Islet precursor cell (in vitro differentiated cells): ENCODE measurements around the gene DIP2A.
"Not testable (repeated sequence)": the region's sequence is repeated elsewhere in the genome, so short reads cannot be mapped to it uniquely, and the experiment has no call there.

Source experiments
- DNase-seq: peaks from one replicate; pipeline ENCODE4 v3.0.0-alpha.2; 2018

DIP2A gene

DNA sequence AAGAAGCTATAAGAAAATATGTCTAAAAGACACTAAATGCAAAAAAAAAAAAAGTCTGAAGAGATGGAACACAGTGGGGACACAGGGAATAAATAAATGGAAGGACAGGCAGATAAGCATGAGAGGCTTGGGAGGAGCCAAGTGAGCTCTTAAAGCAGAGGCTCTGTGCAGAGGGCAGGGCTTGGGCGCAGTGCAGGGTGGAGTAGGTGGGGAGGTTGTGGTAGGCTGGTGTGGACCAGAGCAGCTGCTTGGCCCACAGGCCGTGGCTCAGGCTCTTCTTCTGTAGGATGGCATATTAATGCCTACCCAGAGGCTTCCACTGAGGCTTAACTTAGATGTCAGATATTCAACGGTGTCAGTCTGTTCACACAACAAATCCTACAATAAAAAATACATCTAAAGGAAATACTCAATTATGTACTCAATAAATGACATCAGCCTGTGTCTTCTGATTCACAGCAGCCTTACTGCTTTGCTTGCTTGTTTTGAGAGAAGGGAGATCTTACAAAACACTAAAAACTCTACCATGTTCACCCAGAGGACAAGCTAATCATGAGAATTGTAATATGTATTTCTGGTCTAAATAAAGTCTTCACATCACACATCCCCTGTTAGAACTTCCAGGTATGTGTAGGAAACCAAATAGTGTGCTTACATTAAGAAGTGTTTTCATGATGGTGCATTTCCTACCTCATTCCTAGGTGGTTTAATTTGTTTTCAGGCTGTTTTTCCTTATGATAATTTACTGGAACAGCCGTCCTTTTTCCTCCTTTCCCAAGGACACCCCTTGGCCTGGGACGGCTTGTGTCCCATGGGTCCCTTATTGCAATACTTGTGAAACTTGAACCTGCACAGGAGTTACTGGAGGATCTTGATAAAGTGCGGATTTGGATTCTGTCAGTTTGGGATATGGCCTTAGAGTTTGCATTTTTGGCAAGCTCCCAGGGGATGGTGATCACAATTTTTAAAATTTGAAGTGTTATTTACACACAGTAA is 24.9 kb downstream of the DIP2A start:
- DNase-seq: no peak

DNA sequence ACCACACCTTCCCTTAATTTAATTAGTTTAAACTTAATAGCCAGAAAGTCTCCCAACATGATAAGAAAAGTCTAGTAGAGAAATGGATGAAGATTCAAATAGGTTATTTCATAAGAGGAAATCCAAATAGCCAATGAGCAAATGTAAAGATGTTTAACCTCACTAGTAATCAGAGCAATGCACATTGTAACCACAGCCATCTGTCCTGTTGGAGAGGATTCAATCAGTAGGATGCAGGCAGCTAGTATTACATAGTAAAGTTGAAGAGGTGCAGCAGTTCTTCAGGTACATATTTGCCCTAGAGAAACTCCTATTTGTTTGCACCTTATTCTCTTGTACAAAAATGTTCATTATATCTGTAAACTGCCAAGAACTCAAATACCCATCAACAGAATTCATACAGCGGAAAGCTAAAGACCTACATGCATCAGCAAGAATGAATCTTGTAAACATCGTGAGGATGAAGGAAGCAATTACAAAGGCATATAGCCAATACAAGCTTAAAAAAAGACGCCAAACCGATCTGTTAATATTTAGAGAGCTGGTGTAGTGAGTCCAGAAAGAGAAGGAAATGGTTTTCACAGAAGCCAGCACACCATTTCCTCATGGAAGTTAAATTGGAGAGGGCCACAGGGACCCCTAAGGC is 27.9 kb downstream of the DIP2A start:
- DNase-seq: no peak

DNA sequence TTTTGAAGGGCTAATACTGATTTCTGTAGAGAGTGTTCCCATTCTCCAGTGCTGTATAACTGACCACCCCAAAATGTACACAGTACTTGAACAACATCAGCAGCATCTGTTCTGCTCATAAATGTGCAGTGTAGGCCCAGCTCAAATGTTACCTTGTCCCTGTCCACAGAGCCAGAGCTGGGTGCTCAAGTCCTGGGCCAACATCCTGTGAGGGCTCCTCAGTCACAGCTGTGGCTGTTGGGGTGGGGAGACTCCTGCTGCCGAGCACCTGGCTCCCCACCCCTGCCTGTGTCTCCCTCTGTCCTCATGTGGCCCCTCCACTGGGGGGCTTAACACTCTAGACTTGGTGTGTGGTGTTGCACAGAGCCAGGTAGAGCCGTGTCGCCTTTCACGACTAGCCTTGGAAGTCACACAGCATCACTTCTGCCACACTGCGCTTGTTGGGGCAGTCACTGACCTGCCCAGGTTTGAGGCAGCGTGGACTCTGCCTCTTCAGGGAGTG is 30.5 kb downstream of the DIP2A start:
- DNase-seq: no peak

DNA sequence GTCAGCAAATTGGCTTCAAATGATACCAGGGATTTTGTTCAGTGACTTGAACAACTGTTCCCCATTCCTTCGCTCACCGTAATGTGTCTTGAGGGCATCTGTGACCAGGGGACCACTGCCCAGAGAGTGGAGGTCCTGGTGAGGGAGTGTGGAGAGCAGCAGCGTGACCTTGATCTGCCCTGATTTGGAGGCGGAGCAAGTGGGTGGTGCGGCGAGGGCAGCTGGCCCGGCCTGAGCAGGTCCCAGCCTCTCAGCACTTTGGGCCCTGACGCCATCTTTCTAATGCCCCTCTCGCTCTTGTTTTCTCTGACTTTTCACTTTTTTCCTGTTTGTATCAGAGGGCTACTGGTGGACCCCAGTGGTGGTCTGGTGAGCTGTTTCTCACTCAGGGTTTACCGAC is 31.1 kb downstream of the DIP2A start:
- no peak for DNase-seq

DNA sequence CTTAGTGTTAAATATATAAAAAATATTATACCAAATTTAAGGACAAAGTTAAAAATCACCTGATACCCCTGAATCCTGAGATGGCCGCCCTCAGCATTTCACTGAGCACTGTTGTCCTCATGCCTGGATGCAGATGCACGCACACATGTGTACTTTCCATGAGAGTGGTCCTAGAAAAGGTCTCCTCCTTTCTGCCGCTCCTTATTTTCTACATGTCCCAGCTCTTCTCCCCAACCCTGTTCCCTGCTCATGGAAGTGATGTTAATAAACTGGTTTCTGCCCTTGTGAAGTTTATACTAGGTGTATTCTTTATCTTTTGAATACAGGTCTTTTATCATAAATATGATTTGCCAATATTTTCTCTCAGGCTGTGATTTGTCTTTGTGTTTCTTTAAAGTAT is 32.9 kb downstream of the DIP2A start:
- DNase-seq: no peak

DNA sequence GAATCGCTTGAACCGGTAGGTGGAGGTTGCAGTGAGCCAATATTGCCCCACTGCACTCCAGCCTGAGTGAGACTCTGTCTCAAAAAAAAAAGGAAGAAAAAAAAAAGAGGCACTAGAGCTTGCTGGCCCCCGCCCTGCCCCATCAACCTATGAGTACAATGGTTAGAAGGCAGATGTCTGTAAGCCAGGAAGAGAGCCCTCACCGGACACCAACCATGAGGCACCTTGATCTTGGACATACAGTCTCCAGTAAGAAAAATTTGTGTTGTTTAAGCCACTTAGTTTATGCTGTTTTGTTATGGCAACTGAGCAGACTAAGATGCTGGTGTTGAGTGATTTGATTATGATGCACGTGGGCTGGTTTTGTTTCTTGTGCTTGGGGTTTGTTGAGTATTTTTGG is 34.2 kb downstream of the DIP2A start:
- no peak for DNase-seq

DNA sequence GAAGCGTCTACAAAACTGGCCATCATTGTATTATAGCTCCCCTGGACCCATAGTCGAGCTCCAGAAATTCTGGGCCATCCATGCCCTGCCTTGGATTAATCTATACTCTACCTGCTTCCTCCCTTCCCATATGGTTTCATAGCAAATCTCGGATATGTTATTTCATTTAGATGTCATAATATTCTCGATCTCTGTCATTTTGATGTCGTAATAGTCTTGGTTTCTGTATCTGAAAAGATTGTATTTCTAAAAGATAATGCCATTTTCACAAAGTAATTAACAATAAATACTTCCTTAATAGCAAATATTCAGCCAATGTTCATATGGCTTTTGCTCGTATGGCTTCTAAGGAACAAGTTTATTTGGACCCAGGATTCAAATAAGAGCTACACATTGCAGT is 35.1 kb downstream of the DIP2A start:
- DNase-seq: no peak

DNA sequence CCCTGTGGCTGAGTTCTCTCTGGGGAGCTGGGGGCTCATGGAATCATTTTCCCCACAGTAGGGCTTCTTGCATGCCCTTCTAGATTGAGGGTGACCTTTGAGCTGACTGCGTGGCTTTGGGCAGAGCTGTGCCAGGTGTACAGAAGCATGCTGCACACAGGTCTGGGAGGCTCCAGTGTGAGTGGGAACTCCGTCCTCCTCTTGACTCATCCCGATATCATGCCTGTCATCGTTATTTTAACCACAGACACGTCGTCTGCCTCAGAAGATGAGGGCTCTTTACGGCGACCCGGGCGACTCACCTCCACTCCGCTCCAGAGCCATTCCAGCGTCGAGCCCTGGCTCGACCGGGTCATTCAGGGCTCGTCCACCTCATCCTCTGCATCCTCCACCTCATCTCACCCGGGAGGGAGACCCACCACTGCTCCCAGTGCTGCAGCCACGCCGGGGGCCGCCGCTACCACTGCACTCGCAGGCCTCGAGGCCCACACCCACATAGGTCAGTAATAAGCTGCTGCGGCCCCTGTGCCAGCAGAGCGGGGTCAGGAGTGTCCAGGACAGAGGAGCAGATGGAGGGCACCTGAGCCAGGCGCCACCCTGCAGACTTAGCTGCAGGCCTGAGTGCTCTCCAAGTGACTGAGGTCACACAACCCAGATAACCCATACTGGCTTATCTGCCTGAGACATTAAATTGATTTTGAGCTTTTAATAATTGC is 39.8 kb downstream of the DIP2A start:
- peak; percentile 61 for DNase-seq

DNA sequence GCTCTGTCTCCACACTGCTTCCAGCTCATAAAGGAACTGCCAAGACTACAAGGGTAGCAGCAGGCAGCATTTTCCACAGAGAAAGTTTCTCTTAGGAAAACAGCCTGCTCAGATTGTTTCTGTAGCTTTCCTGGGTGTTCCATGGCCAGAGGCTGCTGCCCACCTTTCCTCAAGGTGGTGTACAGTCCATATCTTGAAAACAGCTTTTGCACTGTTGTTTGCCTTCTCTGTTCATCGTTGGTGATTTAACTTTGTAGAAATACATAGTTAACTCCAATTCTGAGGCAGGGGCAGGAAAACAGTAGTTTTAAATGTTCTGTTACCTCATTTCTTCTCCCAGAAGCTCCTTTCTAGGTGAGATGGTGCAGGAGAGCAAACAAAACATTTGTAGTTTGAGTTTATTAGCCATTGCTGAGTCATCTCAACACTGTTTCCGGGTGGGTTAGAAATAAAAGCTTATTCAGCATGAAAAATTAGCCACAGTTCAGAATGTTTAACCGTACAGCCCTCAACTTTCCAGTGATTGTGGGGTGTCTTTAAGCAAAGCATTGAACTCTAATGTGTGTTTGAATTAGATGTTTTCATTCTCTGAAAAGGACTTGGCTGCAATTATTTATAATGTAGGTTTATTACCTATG is 41.7 kb downstream of the DIP2A start:
- DNase-seq: no peak

DNA sequence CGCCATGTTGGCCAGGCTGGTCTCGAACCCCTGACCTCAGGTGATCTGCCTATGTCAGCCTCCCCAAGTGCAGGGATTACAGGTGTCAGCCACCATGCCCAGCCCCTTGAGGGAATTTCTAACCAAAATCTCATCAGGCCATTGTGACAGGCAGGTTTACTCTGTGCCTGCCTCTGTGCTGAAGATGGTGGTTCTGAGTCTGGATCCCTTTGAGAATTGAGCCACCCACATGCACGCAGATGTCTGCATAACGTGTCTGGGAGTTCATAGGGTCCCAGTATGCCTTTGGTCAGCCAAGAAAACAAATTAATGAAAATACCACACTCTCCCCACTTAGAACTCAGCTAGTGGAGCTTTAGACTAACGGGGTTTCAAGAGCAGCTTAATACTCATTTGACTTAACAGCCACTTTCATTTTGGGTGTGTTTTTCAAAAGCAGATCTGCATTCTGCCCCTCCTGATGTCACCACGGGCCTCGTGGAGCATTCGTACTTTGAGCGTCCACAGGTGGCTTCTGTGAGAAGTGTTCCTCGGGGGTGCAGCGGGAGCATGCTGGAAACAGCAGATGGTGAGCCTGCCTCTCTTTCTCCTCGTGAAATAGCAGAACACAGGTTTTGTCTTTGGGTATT is 45.3 kb downstream of the DIP2A start:
- DNase-seq: no peak

DNA sequence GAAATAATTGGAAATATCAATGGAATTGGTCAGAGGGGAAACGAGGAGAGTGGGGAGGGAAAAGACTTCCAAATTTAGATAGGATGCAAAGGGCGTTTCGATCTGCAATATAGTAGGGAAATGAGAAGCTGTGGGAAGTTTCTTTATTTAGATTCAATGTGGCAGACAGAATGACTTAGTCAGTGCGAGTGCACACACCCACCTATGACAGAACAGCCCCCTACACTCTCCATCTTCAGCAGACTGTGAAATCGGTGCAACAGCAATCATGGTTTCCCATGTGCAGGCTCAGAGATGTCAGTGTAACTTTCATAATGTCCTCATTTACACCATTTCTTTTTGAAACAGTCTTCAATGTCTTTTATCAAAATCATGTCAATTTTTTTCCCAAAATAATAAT is 46.0 kb downstream of the DIP2A start:
- DNase-seq: no peak

DNA sequence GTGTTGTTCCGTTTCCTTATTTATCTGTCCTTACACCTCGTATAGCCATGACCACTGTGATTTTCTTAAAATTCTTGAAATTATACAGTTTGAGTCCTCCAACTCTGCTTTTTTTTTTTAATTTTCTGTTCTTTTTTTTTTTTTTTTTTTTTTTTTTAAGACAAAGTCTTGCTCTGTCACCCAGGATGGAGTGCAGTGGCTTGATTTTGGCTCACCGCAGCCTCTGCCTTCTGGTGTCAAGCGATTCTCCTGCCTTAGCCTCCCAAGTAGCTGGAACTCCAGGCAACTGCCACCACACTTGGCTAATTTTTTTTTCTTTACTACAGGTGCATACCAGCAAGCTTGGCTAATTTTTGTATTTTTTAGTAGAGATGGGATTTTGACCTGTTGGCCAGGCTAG is 48.9 kb downstream of the DIP2A start:
- DNase-seq: no peak

DNA sequence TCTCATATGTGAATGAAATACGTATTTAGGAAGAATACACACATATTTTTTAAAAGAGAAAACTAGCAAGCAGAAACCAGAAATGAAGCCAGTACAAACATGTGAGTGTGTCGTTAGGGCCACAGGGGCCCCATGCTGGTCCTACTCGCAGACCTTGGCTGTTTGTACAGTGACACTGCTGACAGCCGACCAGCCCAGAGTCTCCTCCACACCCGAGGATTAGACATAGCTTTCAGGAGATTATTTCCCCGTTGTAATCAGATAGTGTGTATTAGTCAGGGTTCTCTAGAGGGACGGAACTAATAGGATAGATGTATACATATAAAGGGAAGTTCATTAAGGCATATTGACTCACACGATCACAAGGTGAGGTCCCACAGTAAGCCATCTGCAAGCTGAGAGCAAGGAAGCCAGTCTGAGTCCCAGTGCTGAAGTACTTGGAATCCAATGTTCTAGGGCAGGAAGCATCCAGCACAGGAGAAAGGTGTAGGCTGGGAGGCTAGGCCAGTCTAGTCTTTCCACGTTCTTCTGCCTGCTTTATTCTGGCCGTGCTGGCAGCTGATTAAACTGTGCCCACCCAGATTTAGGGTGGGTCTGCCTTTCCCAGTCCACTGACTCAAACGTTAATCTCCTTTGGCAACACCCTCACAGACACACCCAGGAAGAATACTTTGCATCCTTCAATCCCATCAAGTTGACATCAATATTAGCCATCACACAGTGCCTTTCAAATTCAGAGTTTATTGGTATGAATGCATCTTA is 51.2 kb downstream of the DIP2A start:
- no peak for DNase-seq

DNA sequence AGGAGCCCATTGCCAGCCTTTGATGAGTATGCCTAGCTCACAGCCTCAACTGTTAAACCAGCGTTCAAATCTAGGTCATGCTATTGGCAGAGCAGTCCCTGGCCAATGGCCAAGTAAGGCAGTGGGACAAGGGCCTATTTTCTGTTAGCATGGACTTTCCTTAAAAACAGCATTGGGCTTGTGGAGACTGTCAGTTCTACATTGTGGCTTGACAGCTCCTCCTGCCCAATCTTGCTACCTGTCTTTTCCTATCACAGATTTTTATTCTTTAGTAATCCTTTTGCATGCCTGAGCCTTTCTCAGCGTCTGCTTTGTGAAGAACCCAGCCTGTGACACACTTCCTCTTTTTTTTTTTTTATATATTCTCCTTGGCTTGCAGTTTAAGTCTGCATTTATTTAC is 56.4 kb downstream of the DIP2A start:
- no peak for DNase-seq

DNA sequence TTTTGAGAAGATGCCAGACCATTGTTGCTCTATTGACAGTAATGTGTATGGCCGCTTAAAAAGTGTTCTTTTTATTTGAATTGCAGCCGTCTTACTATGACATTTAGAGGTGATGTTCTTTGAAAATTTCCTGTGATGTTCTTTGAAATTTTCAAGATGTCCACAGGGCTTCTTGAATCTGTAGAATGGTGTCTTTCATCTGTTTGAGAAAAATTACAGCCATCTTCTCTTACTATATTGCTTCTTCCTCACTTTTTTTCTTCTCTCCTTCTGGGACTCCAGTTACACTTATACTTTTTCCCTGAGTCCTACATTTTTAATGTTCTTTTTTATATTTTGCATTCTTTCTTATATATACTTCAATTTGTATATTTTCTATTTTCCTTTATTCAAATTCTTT is 57.4 kb downstream of the DIP2A start:
- no peak for DNase-seq

DNA sequence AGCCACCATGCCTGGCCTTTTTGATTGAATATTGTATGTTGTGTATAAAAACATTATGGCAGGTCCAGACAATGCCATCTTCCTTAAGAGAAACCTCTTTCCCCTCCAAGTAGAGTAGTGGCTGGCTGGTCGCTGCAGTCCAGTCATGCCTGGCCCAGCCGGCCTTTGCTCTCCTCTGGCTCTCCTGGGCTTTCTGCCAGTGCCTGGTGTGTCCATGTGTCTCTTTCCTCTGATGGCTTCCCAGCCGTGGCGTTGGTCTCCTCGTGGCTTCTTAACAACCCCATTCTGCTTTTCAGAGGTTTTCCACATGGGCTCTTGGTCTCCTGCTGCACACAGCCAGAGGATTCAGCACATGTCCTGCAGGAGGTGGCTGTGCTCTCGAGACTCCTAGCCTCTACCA is 58.7 kb downstream of the DIP2A start:
- DNase-seq: no peak

DNA sequence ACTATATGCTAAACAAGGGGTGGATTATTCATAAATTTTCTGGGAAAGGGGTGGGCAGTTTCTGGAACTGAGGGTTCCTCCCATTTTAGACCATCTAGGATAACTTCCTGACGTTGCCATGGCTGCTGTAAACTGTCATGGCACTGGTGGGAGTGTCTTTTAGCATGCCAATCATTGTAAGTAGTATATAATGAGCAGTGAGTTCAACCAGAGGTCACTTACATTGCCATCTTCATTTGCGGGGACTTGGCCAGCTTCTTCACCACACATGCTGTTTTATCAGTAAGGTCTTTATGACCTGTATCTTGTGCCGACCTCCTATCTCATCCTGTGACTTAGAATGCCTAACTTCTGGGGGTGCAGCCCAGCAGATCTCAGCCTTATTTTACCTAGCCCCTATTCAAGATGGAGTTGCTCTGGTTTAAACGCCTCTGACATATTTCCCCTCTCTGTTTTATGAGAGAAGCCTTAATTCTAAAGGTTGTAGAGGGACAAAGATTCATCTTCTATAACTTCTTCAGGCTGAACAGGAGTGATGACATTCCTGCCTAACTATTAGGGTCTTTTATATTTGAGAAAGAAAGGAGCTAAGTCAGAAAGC is 60.4 kb downstream of the DIP2A start:
- DNase-seq: no peak

DNA sequence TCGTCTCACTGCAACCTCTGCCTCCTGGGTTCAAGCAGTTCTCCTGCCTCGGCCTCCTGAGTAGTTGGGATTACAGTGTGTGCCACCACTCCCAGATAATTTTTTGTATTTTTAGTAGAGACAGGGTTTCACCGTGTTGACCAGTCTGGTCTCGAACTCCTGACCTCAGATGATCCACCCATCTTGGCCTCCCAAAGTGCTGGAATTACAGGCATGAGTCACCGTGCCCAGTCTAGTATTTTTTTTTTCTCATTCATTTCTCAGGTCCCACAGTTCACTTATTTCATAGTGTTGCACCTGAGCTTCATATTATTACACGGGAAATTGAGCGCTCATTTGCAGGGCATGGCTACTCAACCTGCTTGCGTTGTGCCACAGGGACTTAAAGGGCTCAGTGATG is 68.7 kb downstream of the DIP2A start:
- not testable (repeated sequence) for DNase-seq

DNA sequence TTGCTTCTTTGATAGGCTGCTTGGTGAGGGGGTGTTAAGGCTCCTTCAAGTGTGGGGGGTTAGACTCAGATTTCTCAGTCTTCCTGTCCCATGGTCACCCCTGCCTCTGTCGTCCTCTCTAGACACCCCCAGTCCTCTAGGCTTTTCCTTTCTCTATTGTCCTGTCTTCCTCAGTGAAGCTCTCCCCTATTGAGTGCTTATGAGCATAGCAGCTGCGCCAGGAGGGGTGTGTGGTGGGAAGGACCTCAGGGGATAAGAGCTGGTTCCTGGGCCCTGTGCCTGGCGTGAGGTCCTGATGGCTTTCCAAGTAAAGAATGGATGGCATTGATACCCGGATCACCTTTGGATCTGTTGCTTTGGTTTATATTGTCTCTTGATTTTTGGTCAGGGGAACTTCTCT is 69.1 kb downstream of the DIP2A start:
- DNase-seq: no peak

DNA sequence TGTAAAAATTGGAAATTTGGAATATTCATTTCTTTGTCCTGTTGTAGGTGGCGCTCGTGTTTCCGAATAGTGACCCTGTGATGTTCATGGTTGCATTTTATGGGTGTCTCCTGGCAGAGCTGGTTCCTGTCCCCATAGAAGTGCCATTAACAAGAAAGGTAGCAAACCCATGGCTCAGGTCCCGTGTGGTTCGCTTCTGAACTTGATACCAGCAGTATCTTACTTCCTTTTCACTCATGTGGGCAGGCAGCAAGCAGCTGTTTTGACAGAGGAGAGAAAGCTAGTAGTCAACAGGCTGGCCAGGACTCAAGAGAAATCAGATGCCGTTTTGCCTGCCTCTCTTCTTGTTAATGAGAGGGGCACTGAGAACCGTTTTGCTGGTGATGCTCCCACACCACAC is 73.4 kb downstream of the DIP2A start:
- no peak for DNase-seq

DNA sequence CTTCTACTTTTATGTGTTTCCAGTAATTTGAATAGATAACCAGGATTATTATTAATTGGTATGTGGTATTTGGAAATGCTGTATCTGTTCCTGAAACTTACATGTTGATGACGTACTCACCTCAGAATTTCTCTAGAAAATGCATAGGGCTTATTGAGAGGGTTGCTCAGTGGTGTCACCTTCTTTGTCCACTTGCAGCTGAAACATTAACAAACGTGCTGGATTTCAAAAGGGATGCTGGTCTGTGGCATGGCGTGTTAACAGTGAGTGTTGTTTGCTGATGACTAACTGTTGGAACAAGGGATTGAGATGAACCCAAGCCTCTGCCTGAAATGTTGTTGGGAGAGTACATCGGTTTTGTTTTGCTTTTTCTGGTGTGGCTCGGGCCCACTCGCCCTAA is 78.3 kb downstream of the DIP2A start:
- no peak for DNase-seq
